GM23248 (cell line): ENCODE measurements around the gene PRKCA. TPM values are rescaled to one million over a fixed set of nuclear protein-coding genes. Genes with fewer than 3 reads are reported as not detected.

ENCODE experiments used
- DNase-seq: peaks from one replicate; pipeline ENCODE4 v3.0.0-alpha.2; 2015
- H2AFZ ChIP-seq: fragments of 200-600 bp; sonication (generic); 2 replicates; pipeline ENCODE4 v1.6.1; 2016; ENCODE audit warnings: antibody characterized with exemption
- H3F3A ChIP-seq: fragments of 200-600 bp; sonication (generic); 2 replicates; pipeline ENCODE4 v1.6.1; 2016; ENCODE audit warnings: mild to moderate bottlenecking, antibody characterized with exemption, mixed run types; ENCODE audit not compliant: insufficient read depth
- H3K27ac ChIP-seq: fragments of 200-600 bp; sonication (generic); 2 replicates; pipeline ENCODE4 v1.5.1; 2016; ENCODE audit warnings: mild to moderate bottlenecking
- H3K27me3 ChIP-seq: fragments of 200-600 bp; sonication (generic); replicated peaks from 2 replicates; pipeline ENCODE4 v1.6.1; 2016; ENCODE audit warnings: mild to moderate bottlenecking; ENCODE audit not compliant: insufficient read depth
- H3K36me3 ChIP-seq: fragments of 200-600 bp; sonication (generic); 2 replicates; pipeline ENCODE4 v1.6.1; 2016; ENCODE audit warnings: low read depth, mild to moderate bottlenecking
- H3K4me1 ChIP-seq: fragments of 200-600 bp; sonication (generic); 2 replicates; pipeline ENCODE4 v1.6.1; 2016; ENCODE audit warnings: mild to moderate bottlenecking; ENCODE audit not compliant: insufficient read depth
- H3K4me2 ChIP-seq: fragments of 200-600 bp; sonication (generic); one replicate; pipeline ENCODE4 v1.6.1; 2016; ENCODE audit warnings: mild to moderate bottlenecking; ENCODE audit not compliant: unreplicated experiment
- H3K4me3 ChIP-seq: fragments of 200-600 bp; sonication (generic); 2 replicates; pipeline ENCODE4 v1.5.1; 2016; ENCODE audit warnings: mild to moderate bottlenecking
- H3K79me2 ChIP-seq: fragments of 200-600 bp; sonication (generic); 2 replicates; pipeline ENCODE4 v1.6.1; 2016; ENCODE audit warnings: mild to moderate bottlenecking; ENCODE audit not compliant: insufficient read depth
- H3K9ac ChIP-seq: fragments of 200-600 bp; sonication (generic); 2 replicates; pipeline ENCODE4 v1.6.1; 2016; ENCODE audit warnings: mild to moderate bottlenecking
- H3K9me2 ChIP-seq: fragments of 200-600 bp; sonication (generic); 2 replicates; pipeline ENCODE4 v1.6.1; 2016; ENCODE audit warnings: mixed run types, mild to moderate bottlenecking, moderate library complexity; ENCODE audit not compliant: insufficient read depth
- H3K9me3 ChIP-seq: fragments of 200-600 bp; sonication (generic); one replicate; pipeline ENCODE4 v1.6.1; 2017; ENCODE audit warnings: low read depth
- H4K20me1 ChIP-seq: fragments of 200-600 bp; sonication (generic); 2 replicates; pipeline ENCODE4 v1.6.0; 2016; ENCODE audit not compliant: insufficient read depth
- EZH2 ChIP-seq: fragments of 200-600 bp; sonication (generic); IDR thresholded peaks from 2 replicates; pipeline ENCODE4 v1.6.1; 2018; ENCODE audit warnings: antibody characterized with exemption, mild to moderate bottlenecking; ENCODE audit not compliant: insufficient read depth, poor library complexity, severe bottlenecking
- EZH2phosphoT487 ChIP-seq: fragments of 200-600 bp; sonication (generic); IDR thresholded peaks from 2 replicates; pipeline ENCODE4 v1.6.1; 2018; ENCODE audit warnings: antibody characterized with exemption, moderate library complexity, mild to moderate bottlenecking, low read depth; ENCODE audit not compliant: insufficient read depth
- WGBS, 2 experiments: methylation state at CpG; one replicate each; pipeline ENCODE4 v1.1.6; 2015 to 2017; ENCODE audit warnings: low lambda C conversion rate in 2 of 2, low coverage in 1 of 2; ENCODE audit errors: missing lambda C conversion rate in 2 of 2; 5-methylcytosine and 5-hydroxymethylcytosine counted together
- in situ Hi-C: fragments of 300-500 bp; cut with MboI; formaldehyde crosslinking; loops from 2 replicates; pipeline ENCODE4 v1.15.0; 2020
- polyA plus RNA-seq: library from polyadenylated mRNA; unstranded; fragments of >200 nt; fragmentation: Nextera tagmentation; extraction: Ambion mirVana; gene quantifications from 2 replicates; pipeline ENCODE4 v1.2.1, GENCODE V29; 2016
- total RNA-seq: library from RNA; depleted of rRNA; stranded (reverse); fragments of >200 nt; shearing (Covaris generic); gene quantifications from 2 replicates; pipeline ENCODE4 v1.2.3, GENCODE V29; 2014

The PRKCA gene
- total and polyA plus RNA-seq, 2 experiments from 2014 or later, result 17.3 to 28.5 TPM

GRCh38 chr17:66260275-66260674, 42.1 kb upstream of the PRKCA start:
- Histone ChIP-seq H3K9ac (no peak overlapping the region), H3K9me2 (no peaks in the 10 kb centered on the region), H3K27ac (no peak overlapping the region), H3K79me2 (no peaks in the 10 kb centered on the region), H4K20me1 (no peaks in the 10 kb centered on the region), H2AFZ (no peak overlapping the region), H3K36me3 (no peaks in the 10 kb centered on the region), H3K9me3 (no peaks in the 10 kb centered on the region), H3K4me1 (no peaks in the 10 kb centered on the region), H3K27me3 (no peaks in the 10 kb centered on the region), H3F3A (no peaks in the 10 kb centered on the region), H3K4me2 (no peak overlapping the region), H3K4me3 (no peak overlapping the region)
- in situ Hi-C loops, result loop anchor here (25.0 kb wide), 1 partner anchor 302 kb away; no protein-coding TSS in a partner anchor
- TF ChIP-seq EZH2phosphoT487, result no peak
- no peak for TF ChIP-seq EZH2
- DNase-seq, result no peak
- WGBS, 2 experiments, result 92 to 94% methylated on average over 6 of the region's 6 CpGs

DNA sequence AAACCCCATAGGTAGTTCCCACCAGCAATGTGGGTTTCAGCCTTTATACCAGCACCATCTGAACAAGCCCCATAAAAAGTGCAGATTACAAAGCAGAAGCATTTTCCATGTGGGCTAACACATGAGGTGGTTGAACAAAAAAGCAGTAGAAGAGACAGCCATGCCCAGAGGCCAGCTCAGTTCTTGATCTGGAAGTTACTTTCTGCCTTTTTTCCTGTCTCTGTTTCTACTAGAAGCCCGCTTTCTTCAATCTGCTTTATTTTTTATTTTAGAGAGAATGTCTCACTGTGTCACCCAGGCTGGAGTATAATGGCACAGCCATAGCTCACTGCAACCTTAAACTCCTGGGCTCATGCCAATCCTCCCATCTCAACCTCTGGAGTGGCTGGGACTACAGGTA, 41.7 kb upstream of the PRKCA start:
- H3K79me2 ChIP-seq, result no peaks in the 10 kb centered on the region
- H3K4me1 ChIP-seq, result no peaks in the 10 kb centered on the region
- H3K27me3 ChIP-seq, result no peaks in the 10 kb centered on the region
- DNase-seq, result no peak
- no peak overlapping the region for H3K4me3 ChIP-seq
- no peak overlapping the region for H3K27ac ChIP-seq
- H3K9ac ChIP-seq, result no peak overlapping the region
- no peaks in the 10 kb centered on the region for H3K9me2 ChIP-seq
- no peaks in the 10 kb centered on the region for H4K20me1 ChIP-seq
- no peaks in the 10 kb centered on the region for H3K9me3 ChIP-seq
- no peak overlapping the region for H3K4me2 ChIP-seq
- no peak overlapping the region for H2AFZ ChIP-seq
- WGBS, 2 experiments, result 100% methylated on average over 1 of the region's 1 CpG
- no peaks in the 10 kb centered on the region for H3F3A ChIP-seq
- no peaks in the 10 kb centered on the region for H3K36me3 ChIP-seq
- in situ Hi-C loops, result loop anchor here (25.0 kb wide), 1 partner anchor 302 kb away; no protein-coding TSS in a partner anchor
- TF ChIP-seq EZH2 (no peak), EZH2phosphoT487 (no peak)

DNA sequence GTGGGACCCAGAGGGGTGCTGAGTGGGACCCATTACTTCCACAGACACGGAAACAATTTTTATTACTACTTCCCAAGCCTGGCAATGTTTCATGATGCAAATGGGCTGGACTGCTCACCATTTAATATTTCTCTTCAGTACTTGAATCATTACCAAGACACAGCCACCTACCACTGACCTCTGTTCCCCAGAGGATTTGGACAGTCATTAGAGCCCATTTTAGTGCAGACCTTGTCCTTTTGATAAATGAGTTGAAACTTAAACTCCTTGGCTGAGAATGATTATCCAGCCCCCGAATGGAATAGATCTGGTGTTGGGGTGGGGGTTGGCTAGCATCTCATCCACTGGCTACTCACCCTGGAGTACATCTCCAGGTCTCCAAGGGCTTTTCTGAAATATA, 39.6 kb upstream of the PRKCA start:
- no peak for DNase-seq
- in situ Hi-C loops, result loop anchor here (25.0 kb wide), 1 partner anchor 300 kb away; no protein-coding TSS in a partner anchor
- TF ChIP-seq EZH2phosphoT487 (no peak), EZH2 (no peak)

DNA sequence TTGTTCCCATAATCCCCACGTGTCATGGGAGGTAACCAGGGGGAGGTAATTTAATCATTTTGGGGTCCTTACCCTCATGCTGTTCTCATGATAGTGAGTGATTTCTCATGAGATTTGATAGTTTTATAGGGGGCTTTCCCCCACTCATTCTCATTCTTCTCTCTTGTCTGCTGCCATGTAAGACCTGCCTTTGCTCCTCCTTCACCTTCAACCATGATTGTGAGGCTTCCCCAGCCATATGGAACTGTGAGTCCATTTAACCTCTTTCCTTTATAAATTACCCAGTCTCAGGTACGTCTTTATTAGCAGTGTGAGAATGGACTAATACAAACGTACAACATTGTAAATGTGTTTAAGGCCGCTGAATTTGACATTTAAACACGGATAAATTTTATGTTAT, 37.7 kb upstream of the PRKCA start:
- WGBS, 2 experiments, result 89 to 90% methylated on average over 5 of the region's 5 CpGs
- Histone ChIP-seq H3K4me1 (peaks cover 10% of the 10 kb centered on the region; the same call in 1 of the 2 replicates), H3K9me3 (no peaks in the 10 kb centered on the region), H4K20me1 (no peaks in the 10 kb centered on the region), H3K79me2 (no peaks in the 10 kb centered on the region), H3K27ac (no peak overlapping the region), H3K4me2 (no peak overlapping the region), H3K36me3 (no peaks in the 10 kb centered on the region), H3K9me2 (no peaks in the 10 kb centered on the region), H2AFZ (no peak overlapping the region), H3K9ac (no peak overlapping the region), H3F3A (peaks cover 7% of the 10 kb centered on the region; the same call in 1 of the 2 replicates), H3K27me3 (no peaks in the 10 kb centered on the region), H3K4me3 (no peak overlapping the region)
- in situ Hi-C loops, result loop anchor here (25.0 kb wide), 1 partner anchor 298 kb away; no protein-coding TSS in a partner anchor
- TF ChIP-seq EZH2 (no peak), EZH2phosphoT487 (no peak)
- no peak for DNase-seq

More for the DNA sequence above, 39.6 kb upstream of the PRKCA start:
- no peak overlapping the region for H3K4me2 ChIP-seq
- H3K9ac ChIP-seq, result no peak overlapping the region
- H3K27ac ChIP-seq, result no peak overlapping the region
- no peak overlapping the region for H2AFZ ChIP-seq
- no peaks in the 10 kb centered on the region for H3K36me3 ChIP-seq
- H3F3A ChIP-seq, result no peaks in the 10 kb centered on the region
- H3K4me1 ChIP-seq, result no peaks in the 10 kb centered on the region; the same call in 1 of the 2 replicates
- H3K27me3 ChIP-seq, result no peaks in the 10 kb centered on the region
- no peaks in the 10 kb centered on the region for H3K79me2 ChIP-seq
- H4K20me1 ChIP-seq, result no peaks in the 10 kb centered on the region
- H3K9me3 ChIP-seq, result no peaks in the 10 kb centered on the region
- H3K9me2 ChIP-seq, result no peaks in the 10 kb centered on the region
- no peak overlapping the region for H3K4me3 ChIP-seq
- WGBS, 2 experiments, result 17 to 21% methylated on average over 2 of the region's 2 CpGs
